Effector CD8-positive, alpha-beta T cell (primary cell): Measurements from ENCODE around the gene TMEM86B.
"Not testable (repeated sequence)": the region's sequence is repeated elsewhere in the genome, so short reads cannot be mapped to it uniquely, and the experiment has no call there.

Experiments
- DNase-seq: peaks from one replicate; lab custom pipeline; 2025; lab: John Stamatoyannopoulos, UW

The TMEM86B gene

DNA sequence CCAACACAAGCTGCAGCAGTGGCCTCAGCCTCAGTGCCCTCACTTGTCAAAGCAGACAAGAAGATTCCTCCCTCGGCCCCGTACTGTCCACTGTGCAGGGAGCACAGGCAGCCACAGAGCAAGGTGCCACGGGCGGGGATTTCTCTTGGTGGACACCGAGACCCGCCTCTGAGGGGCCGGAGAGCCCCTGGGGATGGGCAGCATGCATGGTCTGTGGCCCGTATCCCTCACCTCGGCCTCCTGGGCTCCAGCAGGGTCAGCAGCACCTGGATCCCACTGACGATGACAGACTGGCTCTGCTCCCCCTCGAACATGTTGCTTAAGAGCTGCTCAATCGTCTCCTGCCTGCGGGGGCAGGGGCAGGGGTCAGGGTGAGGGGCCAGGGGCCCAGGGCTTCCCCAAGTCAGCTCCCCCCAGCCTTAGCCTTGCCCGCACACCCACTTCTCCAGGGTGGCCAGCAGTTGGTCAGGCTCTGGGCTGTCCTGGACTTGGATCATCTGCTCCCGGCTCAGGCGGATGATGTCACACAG is 13.4 kb upstream of the TMEM86B start:
- no peak for DNase-seq

DNA sequence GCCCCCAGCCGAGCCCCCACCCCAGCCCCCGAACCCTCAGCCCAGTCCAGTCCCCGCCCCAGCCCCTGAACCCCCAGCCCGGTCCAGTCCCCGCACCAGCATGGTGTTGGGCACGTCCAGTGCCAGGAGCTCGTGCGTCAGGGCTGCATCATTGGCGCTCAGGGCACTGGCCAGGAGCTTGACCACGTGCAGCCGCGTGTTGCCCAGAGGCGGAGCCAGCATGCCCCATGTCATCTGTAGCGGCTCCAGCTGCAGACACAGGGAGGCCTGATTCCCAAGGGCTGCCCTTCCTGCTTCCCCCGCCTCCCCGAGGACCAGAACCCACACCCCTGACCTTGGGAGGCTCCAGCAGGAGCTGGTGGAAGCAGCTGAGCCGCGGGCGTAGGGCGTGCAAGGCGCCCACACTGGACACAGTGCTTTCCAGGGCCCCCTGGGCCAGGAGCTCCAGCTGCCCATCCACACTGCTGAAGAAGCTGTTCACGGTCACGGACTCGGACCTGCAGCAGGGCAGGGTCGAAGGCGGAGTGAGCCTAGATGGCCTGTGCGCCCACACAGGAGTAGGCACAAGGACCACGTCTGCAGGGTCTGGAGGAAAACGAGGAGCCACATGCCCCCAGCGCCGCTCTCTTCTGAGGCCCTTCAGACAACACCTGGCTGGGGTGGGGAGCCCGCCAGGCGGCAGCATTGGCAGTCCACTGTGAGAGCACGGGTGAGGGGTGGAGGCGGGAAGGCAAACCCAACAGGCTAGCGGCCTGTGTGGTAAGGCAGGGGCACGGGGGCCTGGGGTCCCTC is 12.8 kb upstream of the TMEM86B start:
- DNase-seq = no peak

DNA sequence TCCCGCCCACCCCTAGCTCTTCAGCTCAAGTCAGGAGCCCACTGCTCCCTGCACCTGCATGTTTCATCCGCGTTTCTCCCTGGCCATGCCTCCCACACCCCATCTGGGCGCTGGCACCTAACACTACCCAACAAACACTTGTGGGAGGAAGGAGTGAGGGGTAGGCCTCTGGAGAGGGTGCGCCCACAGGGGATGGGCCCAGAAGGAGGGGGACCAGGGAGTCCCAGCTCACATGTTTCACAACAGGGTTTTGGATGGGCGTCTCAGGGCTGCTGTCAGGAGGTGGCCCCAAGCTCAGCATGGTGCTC is 12.1 kb upstream of the TMEM86B start:
- DNase-seq = no peak

DNA sequence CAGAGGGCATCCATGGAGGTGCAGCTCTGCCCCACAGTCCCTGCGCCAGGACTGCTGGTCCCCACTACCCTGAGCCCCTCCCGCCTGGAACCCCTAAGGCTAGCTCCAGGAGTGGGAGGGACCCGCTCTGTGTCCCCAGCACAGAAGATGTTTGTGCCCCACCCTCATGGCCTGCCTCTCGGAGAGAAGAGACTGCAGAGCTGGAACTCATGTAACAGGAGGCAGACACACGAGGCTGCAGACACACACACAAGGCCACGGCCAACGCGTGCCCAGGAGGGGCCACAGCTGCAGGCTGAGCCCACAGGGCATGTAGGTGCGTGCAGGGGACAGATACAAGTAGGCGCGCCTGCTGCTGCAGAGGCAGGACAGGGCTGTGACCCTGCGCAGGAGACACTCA is 10.4 kb upstream of the TMEM86B start:
- DNase-seq = no peak

DNA sequence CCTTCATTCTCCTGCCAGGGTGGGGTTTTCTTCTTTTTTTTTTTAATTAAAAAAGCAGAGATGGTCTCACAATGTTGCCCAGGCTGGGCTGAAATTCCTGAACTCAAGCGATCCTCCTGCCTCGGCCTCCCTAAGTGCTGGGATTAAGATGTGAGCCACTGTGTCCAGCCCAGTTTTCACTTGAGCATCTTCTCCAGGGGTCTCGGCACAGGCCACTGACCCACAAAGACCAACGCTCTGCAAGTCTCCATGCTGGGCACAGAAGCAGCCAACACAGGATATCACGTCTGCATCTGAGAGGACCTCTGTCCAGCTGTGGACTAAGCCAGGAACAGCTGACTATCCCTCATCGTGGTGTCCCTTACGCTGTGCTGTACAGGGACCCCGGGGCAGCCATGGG is 9.5 kb upstream of the TMEM86B start:
- DNase-seq = no peak

DNA sequence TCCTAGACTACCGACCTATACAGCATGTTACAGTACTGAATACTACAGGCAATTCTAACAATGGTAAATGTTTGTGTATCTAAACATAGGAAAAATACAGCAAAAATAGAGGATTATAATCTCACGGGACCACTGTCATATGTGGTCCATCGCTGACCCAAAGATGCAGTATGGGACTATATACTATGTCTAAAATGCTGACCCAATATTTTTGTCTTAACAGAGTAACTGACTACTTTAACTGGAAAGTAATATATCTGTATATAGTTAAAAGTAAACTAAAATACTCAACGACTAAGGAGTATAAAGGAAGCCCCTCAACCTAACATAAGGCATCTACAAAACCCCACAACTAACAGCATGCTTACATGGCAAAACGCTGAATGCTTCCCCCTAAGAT is 4.4 kb upstream of the TMEM86B start:
- no peak for DNase-seq

DNA sequence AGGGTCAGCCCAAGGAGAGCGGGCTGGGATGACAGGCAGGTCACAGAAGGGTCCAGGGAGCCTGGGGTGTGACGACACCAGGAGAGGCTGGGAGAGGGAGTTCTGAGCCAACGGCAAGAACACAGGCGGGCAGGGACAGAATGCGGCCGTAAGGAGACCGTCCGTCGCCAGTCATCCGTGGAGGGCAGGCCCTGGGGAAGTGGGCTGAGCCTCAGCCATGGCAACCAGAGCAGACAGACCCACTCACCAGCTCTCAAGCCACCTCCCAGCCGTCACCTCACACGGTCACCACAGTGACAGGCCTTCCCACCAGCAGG is 3.7 kb upstream of the TMEM86B start:
- no peak for DNase-seq

DNA sequence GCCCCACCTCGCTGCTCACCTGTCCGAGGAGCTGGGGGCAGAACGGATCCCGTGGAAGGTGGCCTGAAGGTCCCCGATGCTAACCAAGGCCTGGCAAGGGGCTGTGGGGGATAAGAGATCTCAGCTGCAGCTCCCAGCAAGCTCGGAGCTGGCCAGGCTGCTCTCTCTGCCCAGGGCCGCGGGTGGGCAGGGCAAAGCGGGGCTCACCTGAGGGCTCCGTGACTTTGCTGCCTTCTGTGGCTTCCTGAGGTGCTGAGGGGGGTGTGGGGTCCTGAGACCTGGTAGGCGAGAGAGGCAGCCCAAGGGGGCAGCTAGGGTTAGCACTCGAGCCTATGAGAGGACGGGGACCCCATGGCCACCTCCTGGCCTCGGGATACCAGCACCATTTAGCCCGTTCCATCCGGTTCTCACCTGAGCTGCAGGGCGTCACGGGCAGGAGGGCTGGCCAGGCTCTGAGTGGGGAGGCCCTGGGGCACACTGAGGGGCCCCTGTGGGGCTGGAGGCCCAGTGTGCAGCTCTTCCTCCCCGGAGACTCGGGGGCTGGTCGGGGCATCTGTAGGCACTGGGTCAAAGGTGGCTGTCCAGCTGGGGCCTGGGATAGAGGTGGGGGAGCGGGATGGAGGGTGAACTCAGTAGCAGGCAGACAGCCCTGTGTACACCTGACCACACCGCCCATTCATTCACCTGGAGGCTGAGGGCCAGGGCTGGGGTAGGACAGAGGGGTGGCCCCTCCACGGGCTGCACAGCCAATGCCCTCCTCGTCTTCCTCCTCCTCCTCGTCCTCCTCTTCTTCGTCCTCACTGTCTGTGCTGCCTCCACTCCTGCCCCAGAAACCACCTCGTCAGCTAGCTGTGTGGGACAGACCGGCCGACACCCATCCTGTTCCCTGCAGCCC is 3.1 kb upstream of the TMEM86B start:
- no peak for DNase-seq

DNA sequence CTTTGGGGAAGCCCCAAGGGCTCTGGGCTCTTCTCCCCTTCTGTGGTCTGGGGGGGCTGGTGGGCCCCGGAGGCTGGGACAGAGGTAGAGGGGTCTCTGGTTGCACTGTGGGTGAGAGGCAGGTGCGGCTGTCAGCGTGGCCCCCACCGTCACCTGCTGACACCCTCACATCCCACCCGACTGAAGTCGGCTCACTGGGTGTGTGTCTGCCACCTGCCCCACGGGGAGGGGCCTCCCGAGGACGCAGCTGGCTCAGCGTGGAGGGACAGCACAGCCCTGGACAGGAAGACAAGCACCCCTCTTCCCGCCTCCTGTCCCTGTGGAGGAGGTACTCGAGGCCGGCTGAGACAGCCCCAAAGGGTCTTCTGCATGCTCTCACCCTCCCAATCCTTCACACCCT is 2.2 kb upstream of the TMEM86B start:
- DNase-seq = no peak

DNA sequence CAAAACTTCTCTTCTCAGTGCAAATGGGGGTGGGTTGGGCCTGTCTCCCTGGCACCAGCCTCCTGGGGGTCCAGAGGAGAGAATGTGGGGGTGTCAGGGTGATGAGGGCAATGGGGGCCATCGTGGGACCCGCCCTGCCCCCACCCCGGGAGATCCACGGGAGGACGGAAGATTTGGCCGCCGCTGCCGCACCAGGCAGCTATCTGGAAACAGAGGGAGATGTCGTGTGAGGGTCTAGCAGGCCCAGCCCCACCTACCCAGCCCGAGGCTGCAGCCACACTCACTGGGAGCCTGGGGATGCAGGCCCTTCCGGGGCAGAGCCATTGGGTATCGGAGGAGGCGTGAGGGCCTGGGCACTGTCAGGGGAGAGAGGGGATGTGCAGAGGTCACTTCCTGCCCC is 1.8 kb upstream of the TMEM86B start:
- DNase-seq = no peak

DNA sequence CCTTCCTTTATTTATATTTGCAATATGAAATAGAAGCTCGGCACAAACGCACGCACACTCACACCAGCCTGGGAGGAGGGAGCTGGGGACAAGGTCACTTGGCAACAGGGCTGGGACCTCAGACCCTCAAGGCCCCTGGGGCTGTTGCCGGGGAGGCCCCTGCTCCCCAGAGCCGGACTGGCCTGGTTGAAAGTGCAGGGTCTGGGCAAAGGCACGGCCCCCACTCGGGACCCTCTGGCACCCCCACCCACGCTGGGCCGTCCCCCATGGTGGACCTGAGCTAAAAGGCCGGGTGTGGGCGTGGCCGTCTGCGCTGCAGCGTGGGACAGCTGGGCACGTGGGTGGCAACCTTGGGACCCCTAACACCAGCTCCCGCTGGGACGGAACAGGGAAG is 1.2 kb upstream of the TMEM86B start:
- no peak for DNase-seq

DNA sequence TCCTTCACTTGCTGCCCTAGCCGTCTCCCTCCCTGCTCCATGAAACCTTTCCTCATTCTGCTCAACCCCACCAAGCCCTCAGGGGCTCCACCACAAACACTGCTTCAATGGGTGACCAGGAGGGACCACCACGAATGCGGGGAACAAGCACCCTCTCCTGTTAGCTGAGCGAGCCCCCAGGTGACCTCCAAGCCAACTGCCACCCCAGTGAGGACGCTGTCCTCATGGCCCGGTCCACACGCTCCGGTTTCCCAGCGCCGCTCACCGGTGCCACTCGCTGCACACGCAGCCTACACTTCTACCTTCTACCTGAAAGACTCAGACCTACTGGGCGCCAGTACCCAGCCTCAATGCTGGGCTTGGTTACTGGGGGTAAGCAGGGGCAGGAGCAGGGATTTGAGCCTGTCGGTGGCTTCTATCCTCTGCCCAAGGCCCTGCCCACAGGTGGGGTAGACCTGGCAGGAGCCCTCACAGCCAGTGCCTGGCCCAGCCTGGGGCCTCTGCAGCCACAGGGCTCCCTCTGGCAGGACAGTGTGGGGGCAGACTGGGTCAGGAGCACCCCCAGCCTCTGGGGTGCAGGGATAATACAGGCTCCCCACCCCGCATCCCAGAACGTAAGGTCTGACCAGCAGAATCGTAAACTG is 704 bp upstream of the TMEM86B start:
- DNase-seq = no peak

DNA sequence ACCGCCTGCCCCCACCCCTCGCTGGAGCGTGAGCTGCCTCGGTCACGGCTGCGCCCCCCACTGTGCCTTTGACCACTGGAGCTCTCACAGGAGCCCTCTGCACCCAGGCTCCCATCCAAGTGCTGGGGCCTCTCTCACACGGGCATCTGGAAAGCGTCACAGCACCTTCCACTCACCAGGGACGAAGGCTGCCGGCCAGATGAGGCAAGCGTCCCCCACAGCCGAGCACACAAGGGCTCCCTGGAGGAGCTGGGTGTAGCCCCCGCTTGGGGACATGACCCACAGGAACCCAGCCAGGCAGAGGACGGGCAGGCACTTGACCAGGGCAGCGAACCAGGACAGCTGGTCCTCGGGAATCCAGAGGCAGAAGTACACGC is 560 bp downstream of the TMEM86B start:
- DNase-seq = no peak

DNA sequence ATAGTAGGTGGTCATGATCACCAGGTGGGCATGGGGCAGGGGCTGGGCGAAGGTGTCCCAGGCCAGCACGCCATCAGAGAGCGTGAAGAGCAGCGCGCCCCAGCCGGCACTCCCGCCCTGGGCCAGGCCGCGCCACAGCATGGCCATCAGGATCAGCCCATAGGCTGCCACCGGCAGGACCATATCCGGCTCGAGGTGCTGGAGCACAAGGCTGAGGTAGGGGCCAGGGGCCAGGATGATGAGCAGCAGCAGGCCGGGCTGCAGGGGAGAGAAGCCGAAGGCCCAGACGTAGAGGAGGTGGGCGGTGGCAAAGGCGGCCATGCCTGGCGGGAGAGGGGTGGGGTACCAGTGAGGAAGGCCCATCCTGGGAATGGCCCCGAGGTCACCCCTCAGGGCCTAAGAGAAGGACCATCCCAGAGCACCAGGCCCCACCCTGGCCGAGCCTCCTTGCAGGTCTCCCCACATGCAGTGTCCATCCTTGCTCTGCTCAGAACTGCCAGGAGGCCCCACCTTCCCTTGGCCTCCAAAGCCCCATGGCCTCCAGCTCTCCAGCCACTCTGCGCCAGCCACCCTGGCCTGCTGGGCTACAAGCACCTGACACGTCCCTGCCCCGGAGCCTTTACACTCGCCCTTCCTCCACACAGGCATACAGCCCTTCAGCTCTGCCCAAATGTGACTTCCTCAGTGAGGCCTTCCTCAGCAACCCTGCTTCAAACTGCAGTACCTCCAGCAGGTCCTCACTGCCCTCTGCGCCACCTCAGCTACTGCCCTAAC is 1.1 kb downstream of the TMEM86B start:
- DNase-seq = no peak

DNA sequence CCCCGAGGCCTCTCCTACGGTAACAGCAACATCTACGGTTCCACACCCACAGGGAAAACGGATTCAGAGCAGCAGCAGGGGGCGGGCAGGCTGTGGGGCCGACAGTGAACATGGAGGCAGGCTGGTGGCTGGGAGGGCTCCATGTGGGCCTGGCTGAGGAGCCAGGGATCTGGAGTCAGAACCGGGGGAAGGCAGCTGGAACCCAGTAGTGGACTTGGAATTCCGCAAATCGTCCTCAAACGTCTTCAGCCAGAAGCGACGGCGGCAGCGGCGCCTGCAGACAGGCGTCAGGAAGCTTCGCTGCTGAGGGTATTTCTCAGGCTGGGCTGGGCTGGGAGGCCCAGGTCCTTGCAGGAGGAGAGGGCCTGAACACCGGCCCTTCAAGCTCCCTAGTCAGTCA is 1.8 kb downstream of the TMEM86B start:
- DNase-seq = no peak

DNA sequence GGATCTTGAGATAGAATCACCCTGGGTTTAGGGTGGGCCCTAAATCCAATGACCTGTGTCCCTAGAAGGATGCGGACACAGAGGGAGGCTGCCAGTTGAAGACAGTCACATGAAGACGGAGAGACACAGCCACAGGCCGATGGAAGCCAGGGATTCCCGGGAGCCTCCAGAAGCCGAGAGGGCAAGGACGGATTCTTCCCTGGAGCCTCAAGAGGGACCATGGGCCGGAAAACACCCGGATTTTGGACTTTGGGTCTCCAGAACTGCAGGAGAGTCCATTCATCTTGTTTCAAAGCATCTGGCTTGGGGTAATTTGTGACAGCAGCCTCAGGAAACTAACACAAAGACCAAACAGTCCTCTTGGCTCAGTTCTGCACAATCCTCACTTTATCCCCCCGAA is 2.3 kb downstream of the TMEM86B start:
- no peak for DNase-seq

DNA sequence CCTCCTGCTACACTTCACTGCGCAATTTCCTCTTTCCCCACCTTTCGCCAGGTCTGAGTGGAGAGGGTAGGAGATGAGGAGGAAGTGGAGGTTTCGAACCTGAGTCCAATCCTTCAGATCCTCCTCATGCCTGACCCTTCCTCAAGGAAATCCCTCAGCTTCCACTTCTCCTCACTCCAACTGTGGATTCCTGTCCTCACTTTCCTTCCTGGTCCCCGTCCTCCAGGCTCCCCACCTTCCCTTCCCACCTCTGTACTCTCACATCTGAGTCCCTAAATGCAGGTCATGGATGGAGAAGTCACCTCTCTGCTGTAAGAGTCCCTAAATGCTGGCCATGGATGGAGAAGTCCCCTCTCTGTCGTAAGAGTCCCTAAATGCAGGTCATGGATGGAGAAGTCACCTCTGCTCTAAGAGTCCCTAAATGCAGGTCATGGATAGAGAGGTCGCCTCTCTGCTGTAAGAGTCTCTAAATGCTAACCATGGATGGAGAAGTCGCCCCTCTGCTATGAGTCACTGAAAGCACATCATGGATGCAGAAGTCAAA is 3.1 kb downstream of the TMEM86B start:
- DNase-seq = no peak

DNA sequence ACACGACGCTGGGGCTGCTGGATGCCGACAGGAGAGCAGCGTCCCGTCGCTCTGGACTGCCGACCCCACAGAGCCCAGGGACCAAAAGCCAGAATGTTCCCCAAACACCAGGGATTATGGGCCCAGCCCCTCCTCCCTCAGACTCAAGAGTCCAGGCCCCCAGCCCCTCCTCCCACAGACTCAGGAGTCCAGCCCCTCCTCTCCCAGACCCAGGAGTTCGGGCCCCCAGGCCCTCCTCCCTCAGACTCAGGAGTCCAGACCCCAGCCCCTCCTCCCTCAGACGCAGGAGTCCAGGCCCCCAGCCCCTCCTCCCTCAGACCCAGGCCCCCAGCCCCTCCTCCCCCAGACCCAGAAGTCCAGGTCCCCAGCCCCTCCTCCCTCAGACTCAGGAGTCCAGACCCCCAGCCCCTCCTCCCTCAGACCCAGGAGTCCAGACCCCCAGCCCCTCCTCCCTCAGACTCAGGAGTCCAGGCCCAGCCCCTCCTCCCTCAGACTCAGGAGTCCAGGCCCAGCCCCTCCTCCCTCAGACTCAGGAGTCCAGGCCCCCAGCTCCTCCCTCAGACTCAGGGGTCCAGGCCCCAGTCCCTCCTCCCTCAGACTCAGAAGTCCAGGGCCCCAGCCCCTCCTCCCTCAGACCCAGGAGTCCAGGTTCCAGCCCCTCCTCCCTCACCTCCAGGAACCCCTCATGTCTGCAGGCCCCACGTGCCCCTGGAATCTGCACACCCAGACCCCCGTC is 3.7 kb downstream of the TMEM86B start:
- not testable (repeated sequence) for DNase-seq

DNA sequence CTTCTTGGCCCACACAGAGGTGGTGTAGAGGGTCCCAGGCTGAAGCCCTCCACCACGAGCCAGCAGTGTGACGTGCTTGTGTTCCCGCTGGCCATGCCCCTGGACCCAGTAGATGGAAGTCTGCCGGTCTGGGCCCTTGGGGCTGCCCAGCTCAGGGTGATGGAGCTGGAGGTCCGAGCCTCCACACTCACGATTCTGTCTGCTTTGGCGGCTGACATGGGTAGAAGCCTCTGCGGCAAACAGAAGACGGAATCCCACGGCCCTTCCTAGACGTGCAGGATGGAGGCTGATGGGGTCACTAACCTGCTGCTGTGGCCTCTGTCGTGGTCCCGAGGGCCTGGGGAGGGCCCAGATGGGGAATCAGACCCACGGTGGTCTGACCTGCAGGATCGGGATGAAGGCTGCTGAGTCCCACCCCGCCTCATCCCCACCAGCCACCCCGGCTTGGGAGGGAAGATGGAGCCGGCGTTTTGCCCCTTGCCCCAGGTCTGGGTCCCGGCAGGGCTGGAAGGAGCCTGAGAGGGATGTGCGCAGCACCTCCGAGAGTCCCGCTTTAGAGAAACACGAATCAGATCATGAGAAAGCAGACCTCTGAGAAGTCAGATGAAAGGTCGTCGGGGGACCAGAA is 4.4 kb downstream of the TMEM86B start:
- DNase-seq = no peak

DNA sequence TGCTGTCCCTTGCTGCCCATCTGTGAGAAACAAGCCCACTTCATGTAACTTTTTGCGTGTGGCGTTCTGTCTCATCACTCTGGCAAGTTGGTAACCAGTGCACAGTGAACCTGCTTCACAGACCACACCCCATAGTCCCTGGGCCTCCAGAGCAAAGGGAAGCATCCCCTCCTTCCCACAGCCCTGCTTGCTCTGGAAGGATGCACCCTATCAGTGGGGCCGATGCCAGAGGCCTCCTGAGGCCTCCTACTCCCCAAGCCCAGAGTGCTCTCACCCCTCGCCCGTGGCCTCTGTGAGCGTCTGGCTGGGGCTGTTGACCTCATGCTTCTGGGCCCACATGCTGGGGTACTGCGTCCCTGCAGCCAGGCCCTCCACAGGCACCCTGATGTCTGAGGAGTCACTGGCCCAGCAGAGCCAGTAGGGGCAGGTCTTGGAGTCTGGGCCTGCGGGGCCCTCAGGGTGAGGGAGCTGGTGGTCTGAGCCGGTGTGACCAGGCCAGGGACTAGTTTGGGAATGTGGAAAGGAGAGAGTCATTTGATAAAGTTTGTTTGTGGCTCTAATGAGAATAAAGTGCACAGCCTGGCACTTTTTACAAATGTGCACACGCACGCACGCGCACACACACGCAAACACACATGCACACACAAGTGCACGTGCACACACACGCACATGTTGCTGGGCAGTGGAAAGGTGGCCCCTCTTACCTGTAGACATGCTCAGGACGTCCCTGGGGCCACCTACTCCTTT is 5.1 kb downstream of the TMEM86B start:
- DNase-seq = no peak
